ENCODE results near the gene P2RY2. TPM values are rescaled to one million over a fixed set of nuclear protein-coding genes. Genes with fewer than 3 reads are reported as not detected.

P2RY2 gene
- total and polyA plus RNA-seq, 9 of the 15 experiments (the other 6 are each of a cell fraction or from before 2014, with no cell fraction given), result not detected

- no peak for FAIRE-seq
- H3K9me3 ChIP-seq (replicated peaks; ENCODE audit: control insufficient read depth, insufficient read depth, low read depth, low read length), result no peaks in the 10 kb centered on the region
- H2AFZ ChIP-seq (ENCODE audit: low read depth, low read length), result no peak overlapping the region
- H4K20me1 ChIP-seq (replicated peaks; ENCODE audit: control insufficient read depth, insufficient read depth, low read length), result peaks cover 4% of the 10 kb centered on the region; the same call in 1 of the 2 replicates
- peaks cover 3 to 59% of the 10 kb centered on the region in 2 experiments; a peak in 4 of 5 replicates for H3K27me3 ChIP-seq (ENCODE audit: control insufficient read depth in 2 of 2, insufficient read depth in 2 of 2, low read length in 2 of 2)
- no peak for TF ChIP-seq DDX20 (tag; IDR thresholded peaks at IDR 0.05; ENCODE audit: low read depth)
- TF ChIP-seq CTCF (IDR thresholded peaks at IDR 0.05 in 2 of 3, conservative IDR thresholded peaks at IDR 0.05 in 1 of 3; ENCODE audit: insufficient read depth in 2 of 3, low read depth in 1 of 3, low read length in 3 of 3), result 0 out of 6 replicates have a peak, but pooled peaks of 1 of the 3 experiments have one; percentile 8
- WGBS (ENCODE audit: insufficient coverage, low coverage, missing lambda C conversion rate), result 1% methylated on average over 10 of the region's 12 CpGs
- CTCF ChIA-PET (ENCODE audit: low intra/inter-chr PET ratio), result no interaction called here
- no peak overlapping the region for H3K4me2 ChIP-seq (ENCODE audit: insufficient read depth, low read length)
- intact Hi-C loops (cut with micrococcal nuclease), result no loop called here
- POLR2A ChIA-PET, result no interaction called here
- BruUV-seq (replicated peaks), result no TSS peak
- no peak overlapping the region for H3K4me3 ChIP-seq
- H3K4me1 ChIP-seq (replicated peaks in 1 of 2; ENCODE audit: control insufficient read depth in 2 of 2, insufficient read depth in 2 of 2, low read length in 2 of 2), result no peaks in the 10 kb centered on the region; a peak in 1 of 5 replicates
- in situ Hi-C loops (cut with MboI), result no loop called here
- peaks cover 5% of the 10 kb centered on the region for H3K9me1 ChIP-seq (ENCODE audit: control insufficient read depth, insufficient read depth, low read length)
- no peak; the same call in 2 of the 3 replicates for ATAC-seq
- H3K27ac ChIP-seq (ENCODE audit: extremely low read depth, low read depth, low read length), result no peak overlapping the region
- peak in 2 of 4 experiments; percentile 39 to 44 for DNase-seq (ENCODE audit: extremely low read depth in 1 of 4, low spot score in 3 of 4)
- no peaks in the 10 kb centered on the region for H3K36me3 ChIP-seq (ENCODE audit: control insufficient read depth, insufficient read depth, low read length)
- H3K9ac ChIP-seq (ENCODE audit: insufficient read depth in 1 of 2, low read depth in 2 of 2, low read length in 2 of 2), result no peak overlapping the region
- no peaks in the 10 kb centered on the region for H3K79me2 ChIP-seq (ENCODE audit: control insufficient read depth, insufficient read depth, low read length)
Measured at GRCh38 chr11:73227571-73228211, 9.6 kb downstream of the P2RY2 start.

All from K562 (cell line).